GM21529 (cell line): ENCODE data around the gene NEURL1.
"Not testable (repeated sequence)": the region's sequence is repeated elsewhere in the genome, so short reads cannot be mapped to it uniquely, and the experiment has no call there.

Experiments used
- ATAC-seq: cut with Tn5 transposase; IDR thresholded peaks from one replicate; pipeline ENCODE4 v1.9.1; 2021; ENCODE audit not compliant: unreplicated experiment

Gene NEURL1

DNA sequence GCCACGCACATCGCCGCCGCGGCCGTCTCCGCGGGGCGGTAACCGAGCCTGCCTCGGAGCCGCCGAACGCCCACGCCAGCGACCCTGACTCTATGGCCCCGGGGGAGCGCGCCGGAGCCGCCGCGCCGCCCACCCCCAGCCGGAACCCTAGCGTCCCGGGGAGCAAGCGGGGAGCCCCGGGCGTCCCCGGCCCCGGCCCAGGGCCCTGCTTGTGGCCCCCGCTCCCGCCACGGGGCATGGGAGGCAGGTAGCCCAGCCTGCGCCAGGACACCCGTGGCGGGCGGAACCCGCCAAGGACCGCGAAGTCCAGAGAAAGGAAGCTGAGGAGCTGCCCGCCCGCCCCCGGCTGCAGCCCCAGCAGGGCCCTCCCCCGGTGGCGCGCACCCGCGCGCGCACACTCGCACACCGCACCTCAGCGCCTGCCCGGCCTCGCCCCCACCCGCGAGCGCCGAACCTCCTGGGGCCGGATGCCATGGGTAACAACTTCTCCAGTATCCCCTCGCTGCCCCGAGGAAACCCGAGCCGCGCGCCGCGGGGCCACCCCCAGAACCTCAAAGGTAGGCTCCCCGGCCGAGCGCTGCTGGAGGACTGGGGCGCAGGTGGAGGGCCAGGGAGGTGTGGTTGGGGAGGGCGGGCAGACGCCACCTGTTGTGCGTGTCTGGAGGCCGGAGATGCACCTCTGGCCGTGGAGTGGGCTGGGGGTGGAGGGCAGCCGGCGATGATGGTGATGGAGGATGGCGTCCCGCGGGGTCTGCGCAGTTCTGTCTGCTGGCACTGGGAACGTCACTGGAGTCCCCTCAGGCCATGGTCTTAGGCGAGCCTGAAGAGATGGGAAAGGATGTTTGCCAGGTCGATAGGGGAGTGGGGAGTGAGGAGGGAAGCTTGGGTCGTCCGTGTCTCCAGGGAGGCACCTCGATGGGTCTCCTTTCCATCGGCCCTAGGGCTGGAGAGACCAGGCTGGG is 692 bp downstream of the NEURL1 start:
- ATAC-seq = no peak

- ATAC-seq = no peak
These were observed 1.8 kb downstream of the NEURL1 start for GRCh38 chr10:103495321-103495720.

DNA sequence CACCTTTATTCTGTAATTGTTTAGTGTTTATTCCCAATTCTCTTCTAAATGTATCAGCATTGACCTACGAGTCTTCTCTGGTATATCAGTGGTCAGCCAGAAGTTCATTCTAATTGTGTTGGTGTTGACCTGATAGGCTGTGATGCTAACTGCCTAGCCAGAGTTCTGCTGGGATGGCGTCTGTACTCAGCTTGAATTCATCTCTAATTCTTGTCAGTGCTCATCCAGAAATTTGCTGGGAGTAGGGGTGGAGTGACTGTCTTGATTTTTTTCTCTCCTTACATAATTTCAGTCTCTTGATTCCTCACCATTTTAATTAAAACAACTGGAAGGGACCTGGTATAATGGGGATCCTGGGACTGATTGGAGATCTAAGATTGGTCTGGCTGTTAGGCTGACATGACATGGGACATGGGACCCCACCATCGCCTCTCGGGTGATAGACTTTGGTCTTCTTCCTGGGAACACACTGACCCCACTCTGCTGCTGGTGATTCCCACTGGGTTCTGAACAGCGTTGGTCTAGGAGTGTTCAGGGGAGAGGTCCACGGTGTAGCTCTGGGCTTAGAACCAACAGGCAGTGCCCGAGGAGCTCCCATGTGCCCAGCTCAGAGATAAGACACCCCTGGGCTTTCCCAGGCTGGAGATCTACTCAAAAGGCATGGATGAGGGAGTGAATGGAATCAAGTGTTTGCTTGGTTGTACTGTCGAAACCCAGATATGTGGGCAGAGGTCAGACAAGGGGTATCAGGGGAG is 3.8 kb downstream of the NEURL1 start:
- no peak for ATAC-seq

GRCh38 chr10:103498936-103499638 is 5.6 kb downstream of the NEURL1 start:
- ATAC-seq = no peak

GRCh38 chr10:103499881-103500280 is 6.4 kb downstream of the NEURL1 start:
- ATAC-seq = no peak

GRCh38 chr10:103500481-103500880 is 7.0 kb downstream of the NEURL1 start:
- no peak for ATAC-seq

DNA sequence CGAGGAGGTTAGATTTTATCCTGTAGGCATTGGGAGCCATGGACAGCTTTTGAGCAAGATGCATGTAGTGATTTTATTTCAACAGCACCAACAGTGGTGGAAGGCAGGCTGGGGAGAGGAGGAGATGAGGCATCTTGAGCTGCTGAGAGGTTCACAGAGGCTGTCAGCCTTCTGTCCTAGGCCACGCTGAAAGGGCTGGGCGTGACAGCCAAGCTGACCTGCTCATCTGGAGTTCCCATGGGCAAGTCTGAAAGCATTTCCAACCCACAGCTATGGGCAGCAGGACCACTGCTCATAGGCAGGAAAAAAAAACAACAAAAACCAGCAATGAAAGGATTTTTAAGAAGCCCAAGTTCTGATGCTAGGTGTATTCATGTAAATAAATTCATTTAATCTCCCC is 7.7 kb downstream of the NEURL1 start:
- ATAC-seq = no peak

DNA sequence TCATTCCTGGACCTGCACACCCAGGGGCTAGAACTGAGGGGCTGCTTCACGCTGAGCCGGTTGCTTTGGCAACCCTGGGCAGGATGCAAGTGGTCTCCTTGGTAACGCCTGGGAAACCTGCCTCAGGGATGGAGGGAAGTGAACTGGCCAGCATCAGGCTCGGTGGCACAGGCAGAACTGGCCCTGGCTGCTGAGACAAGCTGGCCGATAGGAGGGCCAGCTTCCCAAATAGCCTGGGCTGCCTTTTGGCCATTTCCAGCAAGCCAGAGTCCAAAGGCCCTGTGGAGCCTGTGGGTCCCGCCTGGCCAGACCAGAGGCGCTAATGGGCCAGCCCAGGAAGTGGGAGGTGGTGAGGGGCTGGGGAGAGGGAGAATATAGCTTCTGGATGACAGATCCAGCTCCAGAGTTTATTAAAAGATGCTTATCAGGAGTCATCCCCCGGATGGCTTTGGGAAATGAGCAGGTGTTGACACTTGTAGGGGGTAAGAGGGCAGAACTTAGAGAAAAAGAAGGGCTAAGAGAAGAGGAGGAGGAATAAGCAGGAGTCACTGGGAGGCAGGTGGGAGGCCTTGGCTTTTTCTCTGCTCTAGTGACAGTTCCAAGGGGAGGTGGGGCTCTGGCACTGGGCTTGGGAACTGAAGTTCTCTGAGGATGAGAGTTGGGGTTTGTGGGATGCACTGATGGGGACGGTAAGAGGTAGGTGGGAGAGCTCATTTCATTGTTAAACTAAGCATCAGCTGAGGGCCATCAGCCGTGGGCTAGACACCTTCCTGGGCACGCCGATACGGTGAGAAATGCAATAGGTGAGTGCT is 9.6 kb downstream of the NEURL1 start:
- ATAC-seq = no peak

- ATAC-seq = not testable (repeated sequence)
These were observed 10.3 kb downstream of the NEURL1 start for GRCh38 chr10:103503777-103504176.

DNA sequence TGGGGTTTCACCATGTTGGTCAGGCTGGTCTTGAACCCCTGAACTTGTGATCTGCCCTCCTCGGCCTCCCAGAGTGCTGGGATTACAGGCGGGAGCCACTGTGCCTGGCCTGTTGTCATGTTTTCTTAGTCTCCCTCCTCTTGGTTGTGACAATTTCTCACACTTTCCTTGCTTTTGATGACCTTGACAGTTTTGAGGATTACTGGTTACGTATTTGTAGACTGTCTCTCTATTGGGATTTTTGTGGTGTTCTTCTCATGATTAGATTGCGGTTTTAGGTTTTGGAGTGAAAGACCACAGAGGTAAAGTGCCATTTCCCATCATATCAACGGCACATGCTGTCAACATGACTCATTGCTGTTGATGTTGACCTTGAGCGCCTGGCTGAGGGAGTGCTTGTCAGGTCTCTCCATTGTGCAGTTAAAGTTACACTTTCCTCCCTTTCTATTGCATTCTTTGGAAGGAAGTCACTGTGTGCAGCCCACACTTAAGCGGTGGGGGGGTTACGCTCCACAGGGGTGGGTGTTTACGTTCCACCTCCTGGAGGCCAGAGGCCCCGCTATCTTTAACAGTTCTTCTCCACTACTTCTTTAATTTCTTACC is 10.8 kb downstream of the NEURL1 start:
- ATAC-seq = no peak

DNA sequence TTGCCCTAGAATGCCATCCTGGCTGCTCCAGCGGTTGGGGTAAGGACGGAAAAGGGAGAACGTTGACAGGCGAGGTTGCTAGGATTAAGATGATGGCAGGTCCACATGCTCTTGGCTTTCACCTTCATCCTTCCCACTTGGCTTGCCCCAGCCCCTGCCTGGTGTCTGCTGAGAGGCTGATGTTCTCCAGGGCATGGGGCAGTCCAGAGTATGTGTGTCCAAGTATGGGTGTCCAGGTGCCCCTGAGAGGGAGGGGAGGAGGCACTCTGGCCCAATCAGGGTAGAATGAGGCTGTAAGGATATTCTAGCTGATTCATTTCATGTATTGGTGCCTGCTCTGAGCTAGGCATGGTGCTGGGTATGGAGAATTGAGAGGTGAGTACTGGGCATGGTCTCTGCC is 12.6 kb downstream of the NEURL1 start:
- ATAC-seq = no peak

DNA sequence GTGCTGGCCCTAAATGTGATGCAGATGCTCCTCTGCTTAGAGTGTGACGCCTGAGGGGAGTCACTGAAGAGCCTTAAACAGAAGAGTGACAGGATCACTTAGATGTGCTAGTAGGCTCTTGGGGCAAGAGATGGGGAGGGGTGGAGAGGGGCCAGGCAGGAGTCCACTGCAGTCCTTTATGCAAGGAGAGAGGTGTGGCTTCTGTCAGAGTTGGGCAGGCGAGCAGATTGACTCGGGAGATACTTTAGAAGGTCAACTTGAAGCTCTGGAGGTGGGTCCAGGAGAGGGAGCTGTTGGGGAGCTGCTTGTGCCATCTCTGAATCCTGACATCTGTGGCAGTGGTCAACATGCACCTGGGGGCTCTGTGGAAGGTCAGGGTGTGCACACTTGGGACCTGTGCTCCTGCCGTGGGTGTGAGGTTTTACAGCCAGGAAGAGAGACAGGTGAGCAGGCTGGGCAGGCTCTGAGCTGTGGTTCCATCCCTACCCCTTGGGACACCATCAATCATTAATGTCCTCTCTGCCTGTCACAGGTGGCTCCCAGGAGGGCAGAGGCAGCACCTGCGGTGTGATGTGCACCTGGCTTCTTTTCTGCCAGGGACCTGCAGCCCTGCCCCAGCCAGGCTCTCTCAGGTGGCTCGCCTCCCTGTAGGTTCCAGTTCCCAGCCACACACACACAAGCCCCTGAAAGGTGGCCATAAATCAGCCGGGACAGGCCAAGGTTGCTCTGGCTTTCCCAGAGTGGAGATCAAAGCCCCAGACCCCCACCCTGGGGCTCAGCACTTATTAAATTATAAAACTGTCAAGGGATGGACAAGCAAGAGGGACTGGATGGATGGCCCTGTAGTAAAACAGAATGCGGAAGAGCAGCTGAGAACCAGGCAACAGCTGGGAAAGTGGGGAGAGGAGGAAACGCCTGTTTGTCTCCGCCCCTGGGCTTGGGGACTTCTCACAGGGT is 14.0 kb downstream of the NEURL1 start:
- no peak for ATAC-seq

GRCh38 chr10:103510046-103510685 is 16.7 kb downstream of the NEURL1 start:
- no peak for ATAC-seq

DNA sequence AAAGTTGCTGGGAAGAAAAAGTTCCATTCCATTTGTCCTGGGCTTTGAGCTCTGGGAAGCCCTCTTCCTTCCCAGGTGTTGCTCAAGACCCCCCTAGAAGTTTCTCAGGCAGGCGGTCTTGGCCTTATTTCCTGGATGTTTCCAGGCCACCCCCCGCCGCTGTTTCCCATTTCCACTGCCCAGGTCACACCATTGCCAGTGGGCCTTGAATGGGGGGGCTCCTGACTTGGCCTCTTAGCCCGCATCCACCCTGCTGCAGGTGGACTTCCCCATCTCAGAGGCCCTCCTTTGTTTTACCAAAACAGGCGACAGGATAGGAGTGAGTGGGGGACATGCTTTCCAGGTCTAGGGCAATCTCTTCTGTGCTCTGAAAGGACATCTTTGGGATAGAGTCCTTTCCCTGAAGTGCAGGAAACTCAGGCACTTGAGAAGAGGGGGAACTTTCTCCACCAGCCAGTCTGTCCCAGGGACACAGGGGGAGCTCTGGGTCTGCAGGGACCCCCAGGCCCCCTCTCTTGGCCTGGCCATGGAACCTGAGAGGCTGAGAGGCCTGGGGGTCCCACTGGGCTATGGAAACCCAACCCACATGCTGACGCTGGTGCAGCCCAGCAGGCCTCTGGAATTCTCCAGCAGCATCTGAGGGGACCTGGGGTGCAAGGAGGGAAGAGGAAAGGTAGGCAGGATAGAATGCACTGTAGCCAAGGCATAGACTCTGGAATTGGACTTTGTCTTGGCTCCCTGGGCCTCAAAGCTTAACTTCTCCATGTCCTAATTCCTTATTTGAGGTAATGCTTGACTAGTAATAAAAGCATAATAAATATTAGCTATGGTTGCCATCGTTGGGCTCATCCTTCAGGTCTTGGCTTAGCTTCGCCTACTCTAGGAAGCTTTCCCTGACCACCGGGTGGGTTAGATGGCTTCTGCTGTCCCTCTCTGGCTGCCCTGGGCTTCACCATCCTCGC is 17.6 kb downstream of the NEURL1 start:
- ATAC-seq = no peak

DNA sequence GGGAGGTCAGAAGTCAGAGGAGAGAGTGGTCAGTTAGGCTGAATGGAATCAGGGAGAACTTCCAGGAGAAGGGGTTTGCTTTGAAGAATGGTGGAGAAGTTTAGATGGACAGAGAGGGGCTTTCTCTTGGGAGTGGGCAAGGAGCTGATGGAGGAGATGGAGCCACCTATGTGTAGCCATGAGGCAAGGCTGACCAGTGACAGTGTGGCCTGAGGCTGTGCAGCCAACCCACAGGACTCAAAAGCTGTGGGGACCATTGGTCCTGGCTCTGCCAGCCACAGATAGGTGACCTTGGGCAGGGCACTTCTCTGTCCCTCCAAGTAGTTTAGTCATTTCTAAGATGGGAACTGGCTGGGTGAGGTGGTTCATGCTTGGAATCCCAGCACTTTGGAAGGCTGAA is 18.7 kb downstream of the NEURL1 start:
- ATAC-seq = no peak

DNA sequence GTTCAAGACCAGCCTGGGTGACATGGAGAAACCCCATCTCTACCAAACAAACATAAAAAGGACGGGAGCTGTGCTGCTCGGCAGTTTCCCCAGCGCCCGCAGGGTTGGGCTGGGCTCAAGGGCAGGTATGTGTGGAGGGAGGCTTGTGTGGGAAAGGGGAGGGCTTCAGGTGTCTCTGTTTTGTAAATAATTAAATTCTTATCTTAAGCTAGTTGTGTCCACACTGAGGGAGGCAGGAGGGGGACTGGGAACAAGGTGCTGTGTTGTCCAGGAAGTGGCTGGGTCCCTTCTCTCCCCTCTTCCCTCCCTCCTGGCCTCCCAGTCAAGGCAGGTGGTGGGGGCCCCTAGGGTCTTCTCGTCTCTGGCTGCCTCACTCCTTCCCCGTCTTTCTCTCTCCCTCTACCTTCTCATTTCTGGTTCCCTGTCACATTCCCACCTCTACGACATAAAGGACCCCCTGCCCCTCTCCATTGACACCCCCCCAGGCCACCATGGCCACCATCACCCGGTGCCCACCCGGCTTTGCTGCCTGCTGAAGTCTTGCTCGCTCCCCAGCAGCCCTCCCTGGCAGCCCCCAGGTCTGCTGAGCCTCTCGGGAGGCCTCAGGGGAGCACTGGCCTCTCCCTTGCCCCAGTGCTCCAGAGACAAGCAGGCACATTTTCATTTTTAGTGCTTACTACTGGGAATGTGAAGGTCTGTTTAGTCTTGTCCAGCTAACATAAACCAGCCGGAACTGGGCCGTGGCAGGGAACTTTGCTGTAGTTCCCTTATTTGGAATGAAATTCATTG is 19.3 kb downstream of the NEURL1 start:
- ATAC-seq = no peak
